ENCODE results near the gene CAVIN2.

CAVIN2 gene

GRCh38 chr2:191836853-191837769 lies 9.8 kb downstream of the CAVIN2 start:
- DNase-seq: peak; percentile 15

GRCh38 chr2:191836471-191836852 lies 10.4 kb downstream of the CAVIN2 start:
- DNase-seq: no peak

- no peak for DNase-seq
Measured at GRCh38 chr2:191835539-191836350, 11.1 kb downstream of the CAVIN2 start.

- no peak for DNase-seq
Measured at GRCh38 chr2:191835100-191835499, 11.8 kb downstream of the CAVIN2 start.

GRCh38 chr2:191833356-191833755 lies 13.5 kb downstream of the CAVIN2 start:
- DNase-seq: no peak

GRCh38 chr2:191832668-191833067 lies 14.2 kb downstream of the CAVIN2 start:
- DNase-seq: no peak

GRCh38 chr2:191831410-191831994 lies 15.4 kb downstream of the CAVIN2 start:
- DNase-seq: no peak

GRCh38 chr2:191824398-191824797 lies 22.5 kb downstream of the CAVIN2 start:
- DNase-seq: no peak

GRCh38 chr2:191821078-191821477 lies 25.8 kb downstream of the CAVIN2 start:
- no peak for DNase-seq

- no peak for DNase-seq
Measured at GRCh38 chr2:191818725-191819350, 28.1 kb downstream of the CAVIN2 start.

GRCh38 chr2:191818133-191818532 lies 28.8 kb downstream of the CAVIN2 start:
- no peak for DNase-seq

GRCh38 chr2:191815010-191815409 lies 31.9 kb downstream of the CAVIN2 start:
- no peak for DNase-seq

GRCh38 chr2:191813943-191814342 lies 32.9 kb downstream of the CAVIN2 start:
- DNase-seq: no peak

GRCh38 chr2:191811807-191812602 lies 34.9 kb downstream of the CAVIN2 start:
- peak; percentile 74 for DNase-seq

GRCh38 chr2:191806396-191806795 lies 40.5 kb downstream of the CAVIN2 start:
- no peak for DNase-seq

GRCh38 chr2:191804766-191805165 lies 42.1 kb downstream of the CAVIN2 start:
- no peak for DNase-seq

GRCh38 chr2:191803007-191803406 lies 43.9 kb downstream of the CAVIN2 start:
- DNase-seq: no peak

- DNase-seq: no peak
Measured at GRCh38 chr2:191802180-191802579, 44.7 kb downstream of the CAVIN2 start.

GRCh38 chr2:191800874-191801273 lies 46.0 kb downstream of the CAVIN2 start:
- DNase-seq: peak; percentile 39

GRCh38 chr2:191799526-191799925 lies 47.4 kb downstream of the CAVIN2 start:
- no peak for DNase-seq

GRCh38 chr2:191797942-191798876 lies 48.7 kb downstream of the CAVIN2 start:
- DNase-seq: peak; percentile 8
